GM12875 (cell line): ENCODE results near the gene ADGRB2.

Experiments
- H3K4me3 ChIP-seq: one replicate; pipeline ENCODE4 v1.5.1; 2011; ENCODE audit warnings: low read depth, low read length, control low read depth
- TF ChIP-seq, protein P1 (sequence below): IDR thresholded peaks from 2 replicates; pipeline ENCODE4 v1.5.1; 2011; ENCODE audit warnings: low read depth, mild to moderate bottlenecking, control low read depth, inconsistent platforms, low read length, moderate library complexity, borderline replicate concordance; ENCODE audit not compliant: insufficient read depth

Gene ADGRB2

DNA sequence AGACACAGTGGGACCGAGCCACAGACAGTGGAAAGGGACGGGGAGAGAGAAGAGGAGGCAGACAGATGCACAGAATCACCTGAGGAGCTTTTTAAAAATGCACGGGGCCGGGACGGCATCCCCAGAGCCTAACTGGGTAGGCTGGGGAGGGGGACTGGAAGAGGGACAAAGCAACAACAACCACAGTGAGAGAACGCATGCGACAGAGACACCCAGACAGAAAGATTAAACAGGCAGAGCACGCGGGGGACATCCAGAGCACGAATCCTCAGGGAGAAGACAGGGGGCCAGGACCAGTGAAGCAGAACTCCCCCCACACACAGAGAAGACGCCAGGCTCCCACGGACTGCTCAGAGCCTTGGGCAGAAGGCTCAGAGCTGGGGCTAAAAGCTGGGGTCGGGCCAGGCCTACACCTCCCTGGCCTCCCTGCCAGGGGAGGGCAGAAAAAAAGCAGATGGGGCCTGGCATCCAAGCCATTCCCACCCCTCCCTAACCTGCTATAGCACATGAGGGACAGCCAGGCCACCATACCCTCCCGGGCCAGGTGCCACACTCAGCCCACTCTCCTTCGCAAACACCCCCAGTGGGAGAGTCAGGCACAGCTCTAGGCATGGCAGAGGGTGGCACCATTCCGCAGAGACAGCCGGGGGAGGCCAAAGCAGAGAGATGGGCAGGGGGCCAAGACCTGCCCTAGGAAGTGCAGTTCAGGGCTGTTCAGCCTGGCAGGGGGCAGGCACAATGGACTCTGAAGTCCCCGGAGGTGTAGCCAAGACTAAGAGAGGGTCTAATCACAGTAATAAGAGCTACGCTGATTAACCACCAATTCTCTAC is 30.5 kb downstream of the ADGRB2 start:
- TF ChIP-seq, protein P1, sequence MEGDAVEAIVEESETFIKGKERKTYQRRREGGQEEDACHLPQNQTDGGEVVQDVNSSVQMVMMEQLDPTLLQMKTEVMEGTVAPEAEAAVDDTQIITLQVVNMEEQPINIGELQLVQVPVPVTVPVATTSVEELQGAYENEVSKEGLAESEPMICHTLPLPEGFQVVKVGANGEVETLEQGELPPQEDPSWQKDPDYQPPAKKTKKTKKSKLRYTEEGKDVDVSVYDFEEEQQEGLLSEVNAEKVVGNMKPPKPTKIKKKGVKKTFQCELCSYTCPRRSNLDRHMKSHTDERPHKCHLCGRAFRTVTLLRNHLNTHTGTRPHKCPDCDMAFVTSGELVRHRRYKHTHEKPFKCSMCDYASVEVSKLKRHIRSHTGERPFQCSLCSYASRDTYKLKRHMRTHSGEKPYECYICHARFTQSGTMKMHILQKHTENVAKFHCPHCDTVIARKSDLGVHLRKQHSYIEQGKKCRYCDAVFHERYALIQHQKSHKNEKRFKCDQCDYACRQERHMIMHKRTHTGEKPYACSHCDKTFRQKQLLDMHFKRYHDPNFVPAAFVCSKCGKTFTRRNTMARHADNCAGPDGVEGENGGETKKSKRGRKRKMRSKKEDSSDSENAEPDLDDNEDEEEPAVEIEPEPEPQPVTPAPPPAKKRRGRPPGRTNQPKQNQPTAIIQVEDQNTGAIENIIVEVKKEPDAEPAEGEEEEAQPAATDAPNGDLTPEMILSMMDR: no peak
- H3K4me3 ChIP-seq: no peak overlapping the region

DNA sequence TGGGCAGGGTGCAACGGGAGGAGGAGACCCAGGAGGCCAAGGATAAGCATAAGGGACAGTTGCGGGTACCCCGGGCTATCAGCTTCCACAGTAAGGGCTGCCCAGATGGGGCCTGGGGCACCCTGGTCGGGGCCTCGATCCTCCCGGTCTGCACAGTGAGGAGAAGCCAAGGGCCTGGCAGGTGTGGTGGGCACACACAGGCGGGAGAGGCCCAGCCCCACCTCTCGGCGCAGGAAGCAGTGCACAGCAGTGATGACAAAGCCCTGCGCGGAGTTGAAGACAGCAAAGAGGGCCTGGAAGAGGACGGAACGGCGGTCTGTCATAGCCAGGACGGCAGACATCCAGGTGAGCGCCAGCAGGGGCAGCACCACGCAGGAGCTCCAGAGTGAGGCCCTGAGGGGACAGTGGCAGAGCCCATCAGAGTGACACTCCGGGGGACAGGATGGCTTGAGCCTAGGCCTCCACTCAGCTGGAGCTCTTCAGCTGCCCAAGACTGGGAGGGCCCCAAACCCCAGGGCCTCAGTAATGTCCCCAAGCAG is 31.3 kb downstream of the ADGRB2 start:
- TF ChIP-seq, protein P1: no peak
- H3K4me3 ChIP-seq: no peak overlapping the region

DNA sequence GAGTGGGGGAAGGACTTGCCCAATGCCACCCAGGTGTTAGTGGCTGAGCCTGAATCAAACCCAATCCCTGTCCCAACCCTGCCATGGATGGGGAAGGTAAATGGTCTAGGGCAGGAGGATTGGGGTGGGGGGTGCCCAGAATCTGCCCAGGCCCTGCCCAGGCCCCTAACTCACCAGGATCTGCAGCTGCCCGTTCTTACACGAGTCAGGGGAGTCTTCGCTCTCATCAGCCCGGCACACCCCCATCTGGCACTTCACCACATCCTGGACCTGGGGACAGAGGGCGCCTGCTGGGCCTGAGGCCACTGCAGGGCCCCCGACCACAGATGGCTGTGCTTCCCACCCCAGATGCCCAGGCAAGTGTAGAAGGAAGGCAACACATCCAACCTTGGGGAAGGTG is 31.8 kb downstream of the ADGRB2 start:
- TF ChIP-seq, protein P1: no peak
- H3K4me3 ChIP-seq: no peak overlapping the region

DNA sequence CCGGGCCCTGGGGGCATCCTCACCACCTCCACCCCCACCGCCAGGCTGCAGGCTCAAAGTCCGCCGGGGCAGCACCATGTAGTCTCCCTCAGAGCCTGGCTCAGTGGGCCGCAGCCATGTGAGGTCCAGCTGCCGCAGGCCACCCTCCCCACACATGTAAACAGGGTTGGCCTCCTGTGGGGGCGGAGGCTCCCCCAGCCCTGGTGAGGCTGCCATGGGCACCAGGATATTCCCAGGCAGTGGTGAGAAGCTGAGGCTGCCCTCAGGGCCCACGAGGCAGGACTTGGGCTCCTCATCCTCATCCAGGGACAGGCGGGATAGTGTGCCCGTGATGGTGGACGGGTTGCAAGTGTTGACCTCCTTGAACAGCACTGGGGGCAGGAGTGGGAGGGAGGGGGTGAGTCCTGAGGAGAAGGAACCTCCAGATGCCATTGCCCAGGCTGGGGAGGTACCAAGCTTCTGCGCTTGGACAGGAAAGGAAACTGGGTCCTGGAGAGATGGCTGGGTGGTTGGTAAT is 33.0 kb downstream of the ADGRB2 start:
- TF ChIP-seq, protein P1: no peak
- no peak overlapping the region for H3K4me3 ChIP-seq

DNA sequence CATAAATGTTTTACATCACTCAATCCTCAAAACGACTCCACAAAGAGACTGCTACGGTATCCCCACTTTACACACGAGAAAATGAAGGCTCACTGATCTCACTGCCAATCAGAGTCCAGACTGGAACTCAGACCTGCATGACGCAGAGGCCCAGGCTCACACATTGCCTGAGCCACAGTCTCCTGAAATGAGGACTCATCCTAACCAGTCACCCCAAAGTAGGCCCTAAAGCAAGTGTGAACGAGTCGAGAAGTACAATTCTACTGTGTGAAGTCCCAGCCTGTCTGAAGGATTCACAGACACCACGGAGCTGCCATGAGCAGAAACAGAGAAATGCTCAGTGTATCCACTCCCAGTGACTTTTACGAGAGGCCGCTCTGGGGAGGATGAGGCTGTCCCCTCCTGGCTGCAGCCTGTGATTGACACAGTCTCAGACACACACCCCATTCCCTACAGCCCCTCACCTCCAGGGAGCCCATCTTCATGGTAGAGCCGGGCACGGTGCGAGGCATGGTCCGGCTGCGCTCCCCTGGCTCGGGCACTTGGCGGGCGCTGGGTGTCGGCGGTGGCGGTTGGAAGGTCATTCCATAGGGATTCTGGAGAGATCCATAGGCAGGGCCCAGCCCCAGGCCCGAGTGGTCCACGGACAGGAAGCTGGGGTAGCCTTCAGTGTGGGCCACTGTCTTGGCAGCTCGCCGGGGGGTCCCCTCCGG is 33.6 kb downstream of the ADGRB2 start:
- TF ChIP-seq, protein P1: no peak

DNA sequence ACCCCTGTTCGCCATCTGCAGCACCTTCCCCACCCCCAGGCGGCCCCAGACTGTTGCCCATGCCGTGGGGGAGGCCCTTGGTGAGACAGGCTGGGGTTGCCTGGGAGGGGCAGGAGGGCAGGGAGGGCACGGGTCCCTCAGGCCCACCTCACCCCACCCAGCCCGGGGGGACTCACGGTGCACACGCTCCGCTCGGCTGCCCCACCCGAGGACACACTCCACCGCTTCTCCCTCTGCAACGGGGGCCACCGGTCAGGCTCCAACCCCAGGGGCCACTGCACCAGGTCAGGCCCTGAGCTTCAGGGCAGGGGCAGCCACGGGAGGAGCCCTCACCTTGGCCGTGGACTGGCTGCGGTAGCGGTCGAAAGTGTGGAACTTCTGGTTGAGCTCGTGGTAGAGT is 36.3 kb downstream of the ADGRB2 start:
- TF ChIP-seq, protein P1: no peak

More for the DNA sequence above, 33.6 kb downstream of the ADGRB2 start:
- H3K4me3 ChIP-seq: no peak overlapping the region

DNA sequence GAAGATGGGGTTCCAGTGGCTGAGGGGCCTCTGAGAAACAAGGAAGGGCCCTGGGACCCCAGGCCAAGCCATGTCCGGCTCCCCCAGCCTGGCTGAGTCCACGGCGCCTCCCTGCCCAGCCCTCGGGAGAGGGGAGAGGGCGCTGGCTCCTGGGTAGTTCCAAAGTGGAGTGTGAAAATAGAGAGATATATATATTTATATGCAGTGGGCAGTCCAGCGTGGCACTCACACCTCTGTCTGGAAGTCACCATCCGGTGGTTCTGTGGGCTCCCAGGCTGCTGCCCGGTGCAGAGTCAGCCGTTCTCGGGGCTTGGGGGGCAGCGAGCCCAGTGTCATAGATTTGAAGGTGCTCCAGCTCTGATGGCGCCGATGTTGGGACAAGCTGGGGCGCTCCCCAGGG is 36.9 kb downstream of the ADGRB2 start:
- TF ChIP-seq, protein P1: no peak
- H3K4me3 ChIP-seq: no peak overlapping the region

More for the DNA sequence above, 36.3 kb downstream of the ADGRB2 start:
- H3K4me3 ChIP-seq: no peak overlapping the region
